Prostate gland (tissue), 2 donors: ENCODE results near the gene WASF3.

ENCODE experiments used
- POLR2A ChIP-seq: fragments of 450-650 bp; IDR thresholded peaks from one replicate; pipeline ENCODE4 v1.6.1; 2016; ENCODE audit warnings: antibody characterized with exemption, mild to moderate bottlenecking
- POLR2AphosphoS5 ChIP-seq: sonication (generic); formaldehyde crosslinking; IDR thresholded peaks from one replicate; pipeline ENCODE4 v1.6.1; 2017; ENCODE audit warnings: antibody characterized with exemption
- TF ChIP-seq, protein P1 (sequence below), 4 experiments: fragments of 200-600 bp in 2 of 4; fragments of 450-650 bp in 2 of 4; sonication (generic) in 2 of 4; IDR thresholded peaks; 1 replicate in 3 of 4; 2 replicates in 1 of 4; pipeline ENCODE4 v1.5.1; 2016 to 2019; ENCODE audit warnings: antibody characterized with exemption in 4 of 4, mild to moderate bottlenecking in 2 of 4, moderate library complexity in 2 of 4

GRCh38 chr13:26549713-26550112 is 7.8 kb upstream of the WASF3 start:
- TF ChIP-seq, protein P1, sequence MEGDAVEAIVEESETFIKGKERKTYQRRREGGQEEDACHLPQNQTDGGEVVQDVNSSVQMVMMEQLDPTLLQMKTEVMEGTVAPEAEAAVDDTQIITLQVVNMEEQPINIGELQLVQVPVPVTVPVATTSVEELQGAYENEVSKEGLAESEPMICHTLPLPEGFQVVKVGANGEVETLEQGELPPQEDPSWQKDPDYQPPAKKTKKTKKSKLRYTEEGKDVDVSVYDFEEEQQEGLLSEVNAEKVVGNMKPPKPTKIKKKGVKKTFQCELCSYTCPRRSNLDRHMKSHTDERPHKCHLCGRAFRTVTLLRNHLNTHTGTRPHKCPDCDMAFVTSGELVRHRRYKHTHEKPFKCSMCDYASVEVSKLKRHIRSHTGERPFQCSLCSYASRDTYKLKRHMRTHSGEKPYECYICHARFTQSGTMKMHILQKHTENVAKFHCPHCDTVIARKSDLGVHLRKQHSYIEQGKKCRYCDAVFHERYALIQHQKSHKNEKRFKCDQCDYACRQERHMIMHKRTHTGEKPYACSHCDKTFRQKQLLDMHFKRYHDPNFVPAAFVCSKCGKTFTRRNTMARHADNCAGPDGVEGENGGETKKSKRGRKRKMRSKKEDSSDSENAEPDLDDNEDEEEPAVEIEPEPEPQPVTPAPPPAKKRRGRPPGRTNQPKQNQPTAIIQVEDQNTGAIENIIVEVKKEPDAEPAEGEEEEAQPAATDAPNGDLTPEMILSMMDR (IDR thresholded peaks at IDR 0.05): no peak
- TF ChIP-seq POLR2AphosphoS5 (no peak), POLR2A (no peak)
